Measurements from ENCODE around the gene HDDC3. TPM values are rescaled to one million over a fixed set of nuclear protein-coding genes. Genes with fewer than 3 reads are reported as not detected.

The HDDC3 gene
- total RNA-seq, 1 donor from 2014 or later = 10.5 TPM

GRCh38 chr15:90881978-90882721, 50.2 kb downstream of the HDDC3 start:
- no peaks in the 10 kb centered on the region for H3K9me3 Mint-ChIP-seq (ENCODE audit: unreplicated experiment)
- H3K4me3 Mint-ChIP-seq (ENCODE audit: unreplicated experiment) = no peak overlapping the region
- Histone ChIP-seq H4K20me1 (ENCODE audit: insufficient read depth, low read length) (peaks cover 3% of the 10 kb centered on the region), H3K79me2 (ENCODE audit: insufficient read depth, low read length) (no peaks in the 10 kb centered on the region), H3K4me3 (ENCODE audit: insufficient read depth, low read depth, low read length) (no peak overlapping the region), H2AFZ (ENCODE audit: low read depth, low read length) (no peak overlapping the region), H3K9ac (ENCODE audit: low read length) (no peak overlapping the region), H3K27me3 (ENCODE audit: insufficient read depth, low read length) (no peaks in the 10 kb centered on the region), H3K9me3 (ENCODE audit: insufficient read depth, low read depth, low read length) (no peaks in the 10 kb centered on the region), H3K36me3 (ENCODE audit: insufficient read depth, low read length) (peaks cover 10% of the 10 kb centered on the region), H3K4me2 (ENCODE audit: low read length) (no peak overlapping the region), H3K27ac (ENCODE audit: low read depth, low read length) (no peak overlapping the region), H3K4me1 (ENCODE audit: insufficient read depth, low read length) (peaks cover 20% of the 10 kb centered on the region)
- H3K36me3 Mint-ChIP-seq (ENCODE audit: low read depth, unreplicated experiment) = peaks cover 9% of the 10 kb centered on the region
- no peaks in the 10 kb centered on the region for H3K4me1 Mint-ChIP-seq (ENCODE audit: low read depth, unreplicated experiment)
- DNase-seq (ENCODE audit: low read depth) (no peak), FAIRE-seq (no peak)
- H3K27ac Mint-ChIP-seq (ENCODE audit: unreplicated experiment) = no peak overlapping the region
- no peaks in the 10 kb centered on the region for H3K27me3 Mint-ChIP-seq (ENCODE audit: low read depth, unreplicated experiment)
- no peak for TF ChIP-seq EZH2 (IDR thresholded peaks at IDR 0.05; ENCODE audit: insufficient read depth, low read length)
- TF ChIP-seq CTCF (IDR thresholded peaks at IDR 0.05; ENCODE audit: insufficient read depth, low read depth, low read length) = no peak

DNA sequence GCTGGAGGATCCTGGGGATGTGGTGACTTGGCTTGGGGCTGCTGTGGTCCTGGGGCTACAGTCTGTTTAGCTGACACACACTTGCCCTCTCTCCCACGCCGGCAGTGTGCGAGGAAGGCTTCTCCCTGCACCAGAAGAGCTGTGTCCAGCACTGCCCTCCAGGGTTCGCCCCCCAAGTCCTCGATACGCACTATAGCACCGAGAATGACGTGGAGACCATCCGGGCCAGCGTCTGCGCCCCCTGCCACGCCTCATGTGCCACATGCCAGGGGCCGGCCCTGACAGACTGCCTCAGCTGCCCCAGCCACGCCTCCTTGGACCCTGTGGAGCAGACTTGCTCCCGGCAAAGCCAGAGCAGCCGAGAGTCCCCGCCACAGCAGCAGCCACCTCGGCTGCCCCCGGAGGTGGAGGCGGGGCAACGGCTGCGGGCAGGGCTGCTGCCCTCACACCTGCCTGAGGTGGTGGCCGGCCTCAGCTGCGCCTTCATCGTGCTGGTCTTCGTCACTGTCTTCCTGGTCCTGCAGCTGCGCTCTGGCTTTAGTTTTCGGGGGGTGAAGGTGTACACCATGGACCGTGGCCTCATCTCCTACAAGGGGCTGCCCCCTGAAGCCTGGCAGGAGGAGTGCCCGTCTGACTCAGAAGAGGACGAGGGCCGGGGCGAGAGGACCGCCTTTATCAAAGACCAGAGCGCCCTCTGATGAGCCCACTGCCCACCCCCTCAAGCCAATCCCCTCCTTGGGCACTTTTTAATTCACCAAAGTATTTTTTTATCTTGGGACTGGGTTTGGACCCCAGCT, 51.0 kb downstream of the HDDC3 start:
- no peak overlapping the region for H3K4me3 Mint-ChIP-seq (ENCODE audit: unreplicated experiment)
- H3K4me3 ChIP-seq (ENCODE audit: insufficient read depth, low read depth, low read length) = no peak overlapping the region
- no peaks in the 10 kb centered on the region for H3K79me2 ChIP-seq (ENCODE audit: insufficient read depth, low read length)
- no peak overlapping the region for H3K9ac ChIP-seq (ENCODE audit: low read length)
- no peak overlapping the region for H2AFZ ChIP-seq (ENCODE audit: low read depth, low read length)
- H3K27me3 Mint-ChIP-seq (ENCODE audit: low read depth, unreplicated experiment) = no peaks in the 10 kb centered on the region
- no peaks in the 10 kb centered on the region for H3K27me3 ChIP-seq (ENCODE audit: insufficient read depth, low read length)
- peaks cover 10% of the 10 kb centered on the region for H4K20me1 ChIP-seq (ENCODE audit: insufficient read depth, low read length)
- no peak for DNase-seq (ENCODE audit: low read depth)
- no peaks in the 10 kb centered on the region for H3K9me3 Mint-ChIP-seq (ENCODE audit: unreplicated experiment)
- no peaks in the 10 kb centered on the region for H3K9me3 ChIP-seq (ENCODE audit: insufficient read depth, low read depth, low read length)
- H3K4me1 ChIP-seq (ENCODE audit: insufficient read depth, low read length) = peaks cover 20% of the 10 kb centered on the region
- H3K4me2 ChIP-seq (ENCODE audit: low read length) = no peak overlapping the region
- H3K27ac Mint-ChIP-seq (ENCODE audit: unreplicated experiment) = no peak overlapping the region
- H3K4me1 Mint-ChIP-seq (ENCODE audit: low read depth, unreplicated experiment) = no peaks in the 10 kb centered on the region
- H3K36me3 Mint-ChIP-seq (ENCODE audit: low read depth, unreplicated experiment) = peaks cover 13% of the 10 kb centered on the region
- H3K27ac ChIP-seq (ENCODE audit: low read depth, low read length) = no peak overlapping the region
- H3K36me3 ChIP-seq (ENCODE audit: insufficient read depth, low read length) = peaks cover 17% of the 10 kb centered on the region
- FAIRE-seq = no peak
- no peak for TF ChIP-seq CTCF (IDR thresholded peaks at IDR 0.05; ENCODE audit: insufficient read depth, low read depth, low read length)
- TF ChIP-seq EZH2 (IDR thresholded peaks at IDR 0.05; ENCODE audit: insufficient read depth, low read length) = no peak
